Mesendoderm (in vitro differentiated cells): ENCODE measurements around the gene TREML1.
"Not testable (repeated sequence)": the region's sequence is repeated elsewhere in the genome, so short reads cannot be mapped to it uniquely, and the experiment has no call there.

Experiments used
- DNase-seq: peaks from one replicate; pipeline ENCODE4 v3.0.0; 2013
- H2AK5ac ChIP-seq: 2 replicates; pipeline ENCODE4 v1.6.1; 2013; ENCODE audit warnings: low read length, inconsistent platforms
- H2BK120ac ChIP-seq: 2 replicates; pipeline ENCODE4 v1.6.1; 2013; ENCODE audit warnings: low read depth, mild to moderate bottlenecking, low read length, moderate library complexity, mixed read lengths
- H2BK15ac ChIP-seq: replicated peaks from 2 replicates; pipeline ENCODE4 v1.6.1; 2013; ENCODE audit warnings: low read depth, mild to moderate bottlenecking, moderate library complexity
- H2BK5ac ChIP-seq: 2 replicates; pipeline ENCODE4 v1.6.1; 2013; ENCODE audit warnings: low read length, inconsistent platforms
- H3K18ac ChIP-seq: 2 replicates; pipeline ENCODE4 v1.6.1; 2013; ENCODE audit warnings: mild to moderate bottlenecking, low read length, mixed read lengths
- H3K23ac ChIP-seq: one replicate; pipeline ENCODE4 v1.6.1; 2013; ENCODE audit warnings: low read length
- H3K27ac ChIP-seq: 2 replicates; pipeline ENCODE4 v1.5.1; 2013; ENCODE audit warnings: low read depth, mild to moderate bottlenecking, inconsistent platforms, low read length, moderate library complexity
- H3K27me3 ChIP-seq: 2 replicates; pipeline ENCODE4 v1.6.1; 2013; ENCODE audit warnings: low read length, control low read depth, mild to moderate bottlenecking, inconsistent platforms; ENCODE audit not compliant: insufficient read depth, poor library complexity
- H3K36me3 ChIP-seq: 2 replicates; pipeline ENCODE4 v1.6.1; 2013; ENCODE audit warnings: low read length, inconsistent platforms; ENCODE audit not compliant: control insufficient read depth, insufficient read depth
- H3K4ac ChIP-seq: one replicate; pipeline ENCODE4 v1.6.1; 2013; ENCODE audit warnings: low read depth, mild to moderate bottlenecking, low read length, moderate library complexity
- H3K4me1 ChIP-seq: 2 replicates; pipeline ENCODE4 v1.6.1; 2013; ENCODE audit warnings: low read depth, low read length, inconsistent platforms; ENCODE audit not compliant: control insufficient read depth
- H3K4me2 ChIP-seq: 2 replicates; pipeline ENCODE4 v1.6.1; 2013; ENCODE audit warnings: low read length
- H3K4me3 ChIP-seq: 2 replicates; pipeline ENCODE4 v1.5.1; 2013; ENCODE audit warnings: mild to moderate bottlenecking, low read length
- H3K56ac ChIP-seq: one replicate; pipeline ENCODE4 v1.6.1; 2013; ENCODE audit warnings: low read length
- H3K79me1 ChIP-seq: 2 replicates; pipeline ENCODE4 v1.6.1; 2013; ENCODE audit warnings: low read length, inconsistent platforms
- H3K79me2 ChIP-seq: 2 replicates; pipeline ENCODE4 v1.6.1; 2013; ENCODE audit warnings: mild to moderate bottlenecking, low read length; ENCODE audit not compliant: control insufficient read depth, insufficient read depth
- H3K9ac ChIP-seq: 2 replicates; pipeline ENCODE4 v1.6.1; 2013; ENCODE audit warnings: low read length, inconsistent platforms
- H4K5ac ChIP-seq: one replicate; pipeline ENCODE4 v1.6.1; 2013; ENCODE audit warnings: low read length
- H4K8ac ChIP-seq: one replicate; pipeline ENCODE4 v1.6.1; 2013; ENCODE audit warnings: low read depth, mild to moderate bottlenecking, control low read depth, low read length, moderate library complexity
- WGBS: extraction: QIAGEN DNeasy Blood & Tissue Kit; methylation state at CpG from one replicate; pipeline ENCODE4 v1.1.7; 2013; ENCODE audit warnings: low lambda C conversion rate, missing lambda C conversion rate; ENCODE audit not compliant: insufficient coverage; ENCODE audit errors: extremely low coverage; 5-methylcytosine and 5-hydroxymethylcytosine counted together

TREML1 gene

DNA sequence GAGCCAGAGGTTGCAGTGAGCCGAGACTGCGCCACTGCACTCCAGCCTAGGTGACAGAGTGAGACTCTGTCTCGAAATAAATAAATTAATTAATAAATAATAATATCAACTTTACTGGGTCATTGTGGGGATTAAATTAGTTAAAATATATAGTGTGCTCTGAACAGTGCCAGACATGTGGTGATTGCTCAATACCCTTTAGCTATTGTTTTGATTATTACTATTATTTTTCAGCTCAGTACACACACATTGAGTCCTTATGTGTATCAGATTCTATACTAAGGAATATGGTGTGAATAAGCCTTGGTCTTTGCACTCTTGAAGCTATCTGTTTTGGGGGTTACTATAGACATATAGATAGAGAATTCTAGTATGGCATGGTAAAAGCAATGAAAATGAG lies 28.9 kb downstream of the TREML1 start:
- Histone ChIP-seq H3K79me2 (no peaks in the 10 kb centered on the region), H3K4ac (no peak overlapping the region), H3K4me2 (no peak overlapping the region), H4K8ac (no peak overlapping the region), H2BK5ac (no peak overlapping the region), H2BK15ac (no peak overlapping the region), H3K56ac (no peak overlapping the region), H3K27ac (no peak overlapping the region), H3K4me3 (no peak overlapping the region), H3K79me1 (no peaks in the 10 kb centered on the region), H3K18ac (no peak overlapping the region), H2BK120ac (no peak overlapping the region), H3K9ac (no peak overlapping the region), H3K4me1 (no peaks in the 10 kb centered on the region), H3K36me3 (no peaks in the 10 kb centered on the region), H2AK5ac (no peak overlapping the region), H4K5ac (no peak overlapping the region), H3K27me3 (no peaks in the 10 kb centered on the region), H3K23ac (no peak overlapping the region)
- WGBS, result no CpG with 5 or more reads among the region's 3 CpGs
- no peak for DNase-seq

DNA sequence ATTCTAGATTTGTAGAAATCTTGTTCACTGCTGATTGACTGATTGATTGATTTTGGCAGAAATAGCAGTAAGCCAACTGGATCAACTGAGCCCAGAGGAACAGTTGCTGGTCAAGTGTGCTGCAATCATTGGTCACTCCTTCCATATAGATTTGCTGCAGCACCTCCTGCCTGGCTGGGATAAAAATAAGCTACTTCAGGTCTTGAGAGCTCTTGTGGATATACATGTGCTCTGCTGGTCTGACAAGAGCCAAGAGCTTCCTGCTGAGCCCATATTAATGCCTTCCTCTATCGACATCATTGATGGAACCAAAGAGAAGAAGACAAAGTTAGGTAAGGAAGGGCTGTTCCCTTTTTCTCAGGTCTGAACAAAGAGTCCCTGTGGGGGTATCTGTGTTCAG lies 31.2 kb downstream of the TREML1 start:
- WGBS, result no CpG with 5 or more reads among the region's 1 CpG
- Histone ChIP-seq H2BK120ac (no peak overlapping the region), H3K27me3 (no peaks in the 10 kb centered on the region), H3K23ac (no peak overlapping the region), H3K4me2 (no peak overlapping the region), H3K4me1 (no peaks in the 10 kb centered on the region), H2BK15ac (no peak overlapping the region), H3K18ac (no peak overlapping the region), H3K4me3 (no peak overlapping the region), H3K79me2 (no peaks in the 10 kb centered on the region), H2BK5ac (no peak overlapping the region), H4K5ac (no peak overlapping the region), H4K8ac (no peak overlapping the region), H3K79me1 (no peaks in the 10 kb centered on the region), H3K4ac (no peak overlapping the region), H2AK5ac (no peak overlapping the region), H3K9ac (no peak overlapping the region), H3K56ac (no peak overlapping the region), H3K27ac (no peak overlapping the region), H3K36me3 (no peaks in the 10 kb centered on the region)
- no peak for DNase-seq

DNA sequence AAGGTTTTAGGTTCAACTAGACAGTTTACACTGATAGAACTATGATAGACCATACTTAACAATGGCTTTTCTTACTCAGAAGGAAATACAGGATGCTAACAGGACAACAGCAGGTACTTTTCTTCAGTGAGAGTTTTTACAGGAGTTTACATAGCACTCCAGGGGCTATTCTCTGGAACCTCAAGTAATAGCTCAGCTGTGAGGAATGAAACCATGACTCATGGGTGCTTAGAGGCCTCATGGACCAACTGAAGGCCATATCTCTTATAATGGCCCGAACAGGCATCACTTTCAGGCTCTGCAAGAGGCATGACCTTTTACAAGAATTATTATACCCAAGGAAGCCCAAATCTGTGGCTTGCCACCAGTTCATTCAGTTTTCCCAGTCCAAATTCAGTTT lies 31.8 kb downstream of the TREML1 start:
- Histone ChIP-seq H3K4me1 (no peaks in the 10 kb centered on the region), H4K5ac (no peak overlapping the region), H3K79me1 (no peaks in the 10 kb centered on the region), H3K4ac (no peak overlapping the region), H3K79me2 (no peaks in the 10 kb centered on the region), H4K8ac (no peak overlapping the region), H3K18ac (no peak overlapping the region), H2BK5ac (no peak overlapping the region), H3K36me3 (no peaks in the 10 kb centered on the region), H2BK120ac (no peak overlapping the region), H3K23ac (no peak overlapping the region), H2AK5ac (no peak overlapping the region), H3K4me3 (no peak overlapping the region), H3K56ac (no peak overlapping the region), H3K9ac (no peak overlapping the region), H3K27me3 (no peaks in the 10 kb centered on the region), H3K27ac (no peak overlapping the region), H3K4me2 (no peak overlapping the region), H2BK15ac (no peak overlapping the region)
- DNase-seq, result no peak
- WGBS, result no CpG with 5 or more reads among the region's 1 CpG

DNA sequence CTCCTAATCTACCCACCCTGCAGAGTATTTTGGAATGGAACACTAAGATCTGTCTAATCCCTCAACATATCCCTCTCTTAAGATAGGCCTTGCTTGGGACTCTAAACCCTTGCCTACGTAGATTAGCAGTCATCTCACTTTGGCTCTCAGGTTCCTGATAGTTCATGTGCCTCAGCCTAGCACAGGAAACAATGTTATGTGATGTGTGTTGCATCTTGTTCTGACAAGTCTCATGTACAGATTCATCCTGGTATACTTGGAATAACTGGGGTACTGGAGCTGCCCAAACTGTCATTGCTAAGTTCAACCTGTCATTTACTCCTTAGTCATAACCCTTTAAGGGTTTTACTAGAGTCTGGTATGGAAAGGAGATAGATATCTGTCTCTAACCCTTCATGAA lies 34.1 kb downstream of the TREML1 start:
- no peak overlapping the region for H3K4me3 ChIP-seq
- no peak overlapping the region for H2BK15ac ChIP-seq
- no peaks in the 10 kb centered on the region for H3K4me1 ChIP-seq
- H3K18ac ChIP-seq, result no peak overlapping the region
- no peak overlapping the region for H3K23ac ChIP-seq
- H2AK5ac ChIP-seq, result no peak overlapping the region
- no CpG with 5 or more reads among the region's 1 CpG for WGBS
- H4K5ac ChIP-seq, result no peak overlapping the region
- H2BK120ac ChIP-seq, result no peak overlapping the region
- DNase-seq, result no peak
- no peak overlapping the region for H3K4ac ChIP-seq
- H3K36me3 ChIP-seq, result no peaks in the 10 kb centered on the region
- no peak overlapping the region for H4K8ac ChIP-seq
- H3K79me2 ChIP-seq, result no peaks in the 10 kb centered on the region
- no peaks in the 10 kb centered on the region for H3K79me1 ChIP-seq
- no peak overlapping the region for H3K56ac ChIP-seq
- no peak overlapping the region for H3K27ac ChIP-seq
- no peak overlapping the region for H3K9ac ChIP-seq
- no peak overlapping the region for H3K4me2 ChIP-seq
- H3K27me3 ChIP-seq, result no peaks in the 10 kb centered on the region
- H2BK5ac ChIP-seq, result no peak overlapping the region

DNA sequence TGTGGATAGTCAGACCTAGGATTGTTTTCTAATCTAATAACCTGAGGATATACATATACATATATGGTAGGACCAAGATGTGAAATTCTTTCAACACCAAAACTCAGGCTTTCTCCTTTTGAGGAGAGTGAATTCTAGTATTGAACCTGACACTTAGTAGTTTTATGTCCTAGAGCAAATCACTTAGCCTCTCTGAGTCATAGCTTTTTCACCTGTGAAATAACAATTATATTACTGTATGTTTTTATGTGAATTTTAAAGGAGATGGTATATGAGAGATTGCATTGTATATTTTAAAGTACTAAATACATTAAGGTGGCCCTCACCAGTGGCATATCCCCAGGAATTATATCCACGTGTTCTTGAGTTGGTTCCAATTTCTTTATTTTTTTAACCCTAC lies 34.6 kb downstream of the TREML1 start:
- no peak overlapping the region for H2AK5ac ChIP-seq
- H3K4me2 ChIP-seq, result no peak overlapping the region
- WGBS, result no CpG with 5 or more reads among the region's 1 CpG
- no peaks in the 10 kb centered on the region for H3K79me2 ChIP-seq
- no peaks in the 10 kb centered on the region for H3K4me1 ChIP-seq
- H3K79me1 ChIP-seq, result no peaks in the 10 kb centered on the region
- H4K8ac ChIP-seq, result no peak overlapping the region
- H3K23ac ChIP-seq, result no peak overlapping the region
- no peak overlapping the region for H3K27ac ChIP-seq
- H2BK15ac ChIP-seq, result no peak overlapping the region
- H3K9ac ChIP-seq, result no peak overlapping the region
- no peaks in the 10 kb centered on the region for H3K36me3 ChIP-seq
- H3K4ac ChIP-seq, result no peak overlapping the region
- no peak overlapping the region for H2BK120ac ChIP-seq
- DNase-seq, result no peak
- no peak overlapping the region for H3K18ac ChIP-seq
- H2BK5ac ChIP-seq, result no peak overlapping the region
- no peak overlapping the region for H4K5ac ChIP-seq
- H3K27me3 ChIP-seq, result no peaks in the 10 kb centered on the region
- H3K4me3 ChIP-seq, result no peak overlapping the region
- H3K56ac ChIP-seq, result no peak overlapping the region

DNA sequence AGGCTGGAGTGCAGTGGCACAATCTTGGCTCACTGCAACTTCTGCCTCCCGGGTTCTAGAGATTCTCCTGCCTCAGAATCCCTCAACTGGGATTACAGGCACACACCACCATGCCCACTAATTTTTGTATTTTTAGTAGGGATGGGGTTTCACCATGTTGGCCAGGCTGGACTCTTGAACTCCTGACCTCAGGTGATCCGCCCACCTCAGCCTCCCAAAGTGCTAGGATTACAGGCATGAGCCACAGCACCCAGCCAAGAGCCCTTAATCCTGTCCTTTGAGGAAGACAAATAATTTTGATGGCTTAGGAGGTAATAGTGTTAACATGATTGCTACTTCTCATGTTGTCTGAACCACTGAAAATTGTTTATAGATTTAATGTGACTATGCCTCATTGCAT lies 39.1 kb downstream of the TREML1 start:
- not testable (repeated sequence) for H3K4me3 ChIP-seq, H3K4me1 ChIP-seq, H4K5ac ChIP-seq, H3K27me3 ChIP-seq, H3K9ac ChIP-seq, H2AK5ac ChIP-seq, H3K56ac ChIP-seq, DNase-seq, H3K23ac ChIP-seq, H3K79me2 ChIP-seq, H4K8ac ChIP-seq, H3K27ac ChIP-seq, H3K79me1 ChIP-seq, H3K4me2 ChIP-seq, H2BK5ac ChIP-seq, H2BK120ac ChIP-seq, H2BK15ac ChIP-seq, H3K18ac ChIP-seq, H3K36me3 ChIP-seq, H3K4ac ChIP-seq
- WGBS, result no CpG with 5 or more reads among the region's 2 CpGs
